ENCODE data around the gene EIF1.

- TF ChIP-seq, protein P1, sequence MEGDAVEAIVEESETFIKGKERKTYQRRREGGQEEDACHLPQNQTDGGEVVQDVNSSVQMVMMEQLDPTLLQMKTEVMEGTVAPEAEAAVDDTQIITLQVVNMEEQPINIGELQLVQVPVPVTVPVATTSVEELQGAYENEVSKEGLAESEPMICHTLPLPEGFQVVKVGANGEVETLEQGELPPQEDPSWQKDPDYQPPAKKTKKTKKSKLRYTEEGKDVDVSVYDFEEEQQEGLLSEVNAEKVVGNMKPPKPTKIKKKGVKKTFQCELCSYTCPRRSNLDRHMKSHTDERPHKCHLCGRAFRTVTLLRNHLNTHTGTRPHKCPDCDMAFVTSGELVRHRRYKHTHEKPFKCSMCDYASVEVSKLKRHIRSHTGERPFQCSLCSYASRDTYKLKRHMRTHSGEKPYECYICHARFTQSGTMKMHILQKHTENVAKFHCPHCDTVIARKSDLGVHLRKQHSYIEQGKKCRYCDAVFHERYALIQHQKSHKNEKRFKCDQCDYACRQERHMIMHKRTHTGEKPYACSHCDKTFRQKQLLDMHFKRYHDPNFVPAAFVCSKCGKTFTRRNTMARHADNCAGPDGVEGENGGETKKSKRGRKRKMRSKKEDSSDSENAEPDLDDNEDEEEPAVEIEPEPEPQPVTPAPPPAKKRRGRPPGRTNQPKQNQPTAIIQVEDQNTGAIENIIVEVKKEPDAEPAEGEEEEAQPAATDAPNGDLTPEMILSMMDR (conservative IDR thresholded peaks at IDR 0.05; ENCODE audit: low read length), result peak; percentile 98
- no peak for TF ChIP-seq EZH2phosphoT487 (IDR thresholded peaks at IDR 0.05; ENCODE audit: borderline replicate concordance, low read depth, low read length)
Observed at GRCh38 chr17:41738077-41738800, 49.6 kb downstream of the EIF1 start.

Data from OCI-LY7 (cell line).